Esophagus squamous epithelium (tissue), 4 donors: ENCODE results near the gene CUL3.

Experiments
- POLR2A ChIP-seq, 4 donors: fragments of 450-650 bp; IDR thresholded peaks; one replicate each; pipeline ENCODE4 v1.6.1; 2017; ENCODE audit warnings: antibody characterized with exemption in 4 of 4, mild to moderate bottlenecking in 4 of 4, moderate library complexity in 3 of 4
- TF ChIP-seq, protein P1 (sequence below), 6 experiments: fragments of 450-650 bp in 4 of 6; fragments of 200-600 bp in 2 of 6; sonication (generic) in 2 of 6; IDR thresholded peaks; one replicate each; pipeline ENCODE4 v1.5.1; 2016 to 2019; ENCODE audit warnings: antibody characterized with exemption in 6 of 6, mild to moderate bottlenecking in 4 of 6, moderate library complexity in 4 of 6

GRCh38 chr2:224545884-224546644, 39.1 kb downstream of the CUL3 start:
- TF ChIP-seq, protein P1, sequence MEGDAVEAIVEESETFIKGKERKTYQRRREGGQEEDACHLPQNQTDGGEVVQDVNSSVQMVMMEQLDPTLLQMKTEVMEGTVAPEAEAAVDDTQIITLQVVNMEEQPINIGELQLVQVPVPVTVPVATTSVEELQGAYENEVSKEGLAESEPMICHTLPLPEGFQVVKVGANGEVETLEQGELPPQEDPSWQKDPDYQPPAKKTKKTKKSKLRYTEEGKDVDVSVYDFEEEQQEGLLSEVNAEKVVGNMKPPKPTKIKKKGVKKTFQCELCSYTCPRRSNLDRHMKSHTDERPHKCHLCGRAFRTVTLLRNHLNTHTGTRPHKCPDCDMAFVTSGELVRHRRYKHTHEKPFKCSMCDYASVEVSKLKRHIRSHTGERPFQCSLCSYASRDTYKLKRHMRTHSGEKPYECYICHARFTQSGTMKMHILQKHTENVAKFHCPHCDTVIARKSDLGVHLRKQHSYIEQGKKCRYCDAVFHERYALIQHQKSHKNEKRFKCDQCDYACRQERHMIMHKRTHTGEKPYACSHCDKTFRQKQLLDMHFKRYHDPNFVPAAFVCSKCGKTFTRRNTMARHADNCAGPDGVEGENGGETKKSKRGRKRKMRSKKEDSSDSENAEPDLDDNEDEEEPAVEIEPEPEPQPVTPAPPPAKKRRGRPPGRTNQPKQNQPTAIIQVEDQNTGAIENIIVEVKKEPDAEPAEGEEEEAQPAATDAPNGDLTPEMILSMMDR (IDR thresholded peaks at IDR 0.05), result no peak
- TF ChIP-seq POLR2A (IDR thresholded peaks at IDR 0.05), result no peak
